Astrocyte (in vitro differentiated cells and primary cell): ENCODE results near the gene ZSWIM3. TPM values are rescaled to one million over a fixed set of nuclear protein-coding genes. Genes with fewer than 3 reads are reported as not detected.

Experiments used
- DNase-seq: peaks from one replicate; pipeline ENCODE4 v3.0.0-alpha.2; 2010; ENCODE audit warnings: low read depth
- FAIRE-seq: peaks from 2 replicates; lab custom pipeline; 2011; peaks lifted over from hg19 to GRCh38; lab: Jason Lieb, UNC
- H2AFZ ChIP-seq: 2 replicates; pipeline ENCODE4 v1.6.0; 2012; ENCODE audit warnings: low read depth, low read length, inconsistent platforms
- H3K27ac ChIP-seq: 2 replicates; pipeline ENCODE4 v1.5.1; 2011; ENCODE audit warnings: low read depth, low read length, inconsistent platforms
- H3K27me3 ChIP-seq: 2 replicates; pipeline ENCODE4 v1.6.0; 2011; ENCODE audit warnings: low read length, inconsistent platforms; ENCODE audit not compliant: insufficient read depth
- H3K36me3 ChIP-seq: 2 replicates; pipeline ENCODE4 v1.5.1; 2011; ENCODE audit warnings: low read length, inconsistent platforms; ENCODE audit not compliant: insufficient read depth
- H3K4me1 ChIP-seq: 2 replicates; pipeline ENCODE4 v1.5.1; 2011; ENCODE audit warnings: low read length, inconsistent platforms; ENCODE audit not compliant: insufficient read depth
- H3K4me2 ChIP-seq: 2 replicates; pipeline ENCODE4 v1.6.0; 2012; ENCODE audit warnings: low read length, inconsistent platforms
- H3K4me3 ChIP-seq: 2 replicates; pipeline ENCODE4 v1.5.1; 2011; ENCODE audit warnings: low read depth, mild to moderate bottlenecking, low read length, inconsistent platforms; ENCODE audit not compliant: insufficient read depth
- H3K79me2 ChIP-seq: 2 replicates; pipeline ENCODE4 v1.6.0; 2012; ENCODE audit warnings: mild to moderate bottlenecking, low read length, inconsistent platforms; ENCODE audit not compliant: insufficient read depth
- H3K9ac ChIP-seq: 2 replicates; pipeline ENCODE4 v1.6.0; 2012; ENCODE audit warnings: mild to moderate bottlenecking, low read length, inconsistent platforms
- H3K9me3 ChIP-seq: 2 replicates; pipeline ENCODE4 v1.5.1; 2012; ENCODE audit warnings: low read depth, mild to moderate bottlenecking, low read length, inconsistent platforms; ENCODE audit not compliant: insufficient read depth
- H4K20me1 ChIP-seq: 2 replicates; pipeline ENCODE4 v1.6.0; 2012; ENCODE audit warnings: low read length, inconsistent platforms; ENCODE audit not compliant: insufficient read depth
- H3K27ac Mint-ChIP-seq: one replicate; pipeline ENCODE4 v1.8.0; 2021; ENCODE audit warnings: mild to moderate bottlenecking, mixed read lengths; ENCODE audit not compliant: unreplicated experiment
- H3K27me3 Mint-ChIP-seq: one replicate; pipeline ENCODE4 v1.8.0; 2021; ENCODE audit warnings: low read depth, mixed read lengths; ENCODE audit not compliant: unreplicated experiment
- H3K36me3 Mint-ChIP-seq: one replicate; pipeline ENCODE4 v1.8.0; 2021; ENCODE audit warnings: low read depth, mixed read lengths; ENCODE audit not compliant: unreplicated experiment
- H3K4me1 Mint-ChIP-seq: one replicate; pipeline ENCODE4 v1.8.0; 2021; ENCODE audit warnings: low read depth, mixed read lengths; ENCODE audit not compliant: unreplicated experiment
- H3K4me3 Mint-ChIP-seq: one replicate; pipeline ENCODE4 v1.8.0; 2021; ENCODE audit warnings: mild to moderate bottlenecking, moderate library complexity, mixed read lengths; ENCODE audit not compliant: unreplicated experiment
- H3K9me3 Mint-ChIP-seq: one replicate; pipeline ENCODE4 v1.8.0; 2021; ENCODE audit warnings: mild to moderate bottlenecking, mixed read lengths; ENCODE audit not compliant: unreplicated experiment
- EZH2 ChIP-seq: IDR thresholded peaks from 2 replicates; pipeline ENCODE4 v1.6.1; 2012; ENCODE audit warnings: mild to moderate bottlenecking, low read length, inconsistent platforms; ENCODE audit not compliant: insufficient read depth
- total RNA-seq: library from RNA; stranded (reverse); gene quantifications from 2 replicates; pipeline ENCODE4 v1.2.1, GENCODE V29; 2021
- TF ChIP-seq, protein P1 (sequence below): IDR thresholded peaks from 2 replicates; pipeline ENCODE4 v1.5.1; 2011; ENCODE audit warnings: low read depth, mild to moderate bottlenecking, inconsistent platforms, low read length, moderate library complexity; ENCODE audit not compliant: insufficient read depth

The ZSWIM3 gene
- total RNA-seq, 1 donor from 2014 or later, result 4.7 TPM

DNA sequence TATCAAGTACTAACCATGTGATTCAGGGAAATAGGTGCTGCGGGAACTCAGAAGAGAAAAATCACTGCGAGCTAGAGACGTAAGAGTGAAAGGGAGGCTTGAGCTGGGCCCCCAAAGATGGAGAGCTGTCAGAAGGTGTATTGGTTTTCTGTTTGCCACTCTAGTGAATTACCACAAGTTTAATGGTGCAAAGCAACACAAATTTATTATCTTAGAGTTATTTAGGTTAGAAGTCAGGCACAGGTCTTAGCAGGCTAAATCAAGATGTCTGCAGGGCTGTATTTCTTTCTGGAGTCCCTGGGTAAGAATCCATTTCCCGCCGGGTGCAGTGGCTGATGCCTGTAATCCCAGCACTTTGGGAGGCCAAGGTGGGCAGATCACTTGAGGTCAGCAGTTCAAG lies 2.5 kb downstream of the ZSWIM3 start:
- peaks cover 24% of the 10 kb centered on the region for H3K4me1 ChIP-seq
- DNase-seq, result no peak
- TF ChIP-seq, protein P1, sequence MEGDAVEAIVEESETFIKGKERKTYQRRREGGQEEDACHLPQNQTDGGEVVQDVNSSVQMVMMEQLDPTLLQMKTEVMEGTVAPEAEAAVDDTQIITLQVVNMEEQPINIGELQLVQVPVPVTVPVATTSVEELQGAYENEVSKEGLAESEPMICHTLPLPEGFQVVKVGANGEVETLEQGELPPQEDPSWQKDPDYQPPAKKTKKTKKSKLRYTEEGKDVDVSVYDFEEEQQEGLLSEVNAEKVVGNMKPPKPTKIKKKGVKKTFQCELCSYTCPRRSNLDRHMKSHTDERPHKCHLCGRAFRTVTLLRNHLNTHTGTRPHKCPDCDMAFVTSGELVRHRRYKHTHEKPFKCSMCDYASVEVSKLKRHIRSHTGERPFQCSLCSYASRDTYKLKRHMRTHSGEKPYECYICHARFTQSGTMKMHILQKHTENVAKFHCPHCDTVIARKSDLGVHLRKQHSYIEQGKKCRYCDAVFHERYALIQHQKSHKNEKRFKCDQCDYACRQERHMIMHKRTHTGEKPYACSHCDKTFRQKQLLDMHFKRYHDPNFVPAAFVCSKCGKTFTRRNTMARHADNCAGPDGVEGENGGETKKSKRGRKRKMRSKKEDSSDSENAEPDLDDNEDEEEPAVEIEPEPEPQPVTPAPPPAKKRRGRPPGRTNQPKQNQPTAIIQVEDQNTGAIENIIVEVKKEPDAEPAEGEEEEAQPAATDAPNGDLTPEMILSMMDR, result no peak
- TF ChIP-seq EZH2, result no peak
- Mint-ChIP-seq H3K4me1 (peaks cover 13% of the 10 kb centered on the region), H3K9me3 (no peaks in the 10 kb centered on the region), H3K27me3 (no peaks in the 10 kb centered on the region), H3K27ac (no peak overlapping the region), H3K4me3 (no peak overlapping the region), H3K36me3 (peaks cover 2% of the 10 kb centered on the region)
- no peak overlapping the region for H2AFZ ChIP-seq
- peaks cover 21% of the 10 kb centered on the region for H3K79me2 ChIP-seq
- no peaks in the 10 kb centered on the region for H3K9me3 ChIP-seq
- no peaks in the 10 kb centered on the region for H3K27me3 ChIP-seq
- no peak overlapping the region for H3K4me3 ChIP-seq
- FAIRE-seq, result no peak
- no peaks in the 10 kb centered on the region for H3K36me3 ChIP-seq
- H3K4me2 ChIP-seq, result no peak overlapping the region
- no peak overlapping the region for H3K9ac ChIP-seq
- H3K27ac ChIP-seq, result no peak overlapping the region
- peaks cover 5% of the 10 kb centered on the region for H4K20me1 ChIP-seq

DNA sequence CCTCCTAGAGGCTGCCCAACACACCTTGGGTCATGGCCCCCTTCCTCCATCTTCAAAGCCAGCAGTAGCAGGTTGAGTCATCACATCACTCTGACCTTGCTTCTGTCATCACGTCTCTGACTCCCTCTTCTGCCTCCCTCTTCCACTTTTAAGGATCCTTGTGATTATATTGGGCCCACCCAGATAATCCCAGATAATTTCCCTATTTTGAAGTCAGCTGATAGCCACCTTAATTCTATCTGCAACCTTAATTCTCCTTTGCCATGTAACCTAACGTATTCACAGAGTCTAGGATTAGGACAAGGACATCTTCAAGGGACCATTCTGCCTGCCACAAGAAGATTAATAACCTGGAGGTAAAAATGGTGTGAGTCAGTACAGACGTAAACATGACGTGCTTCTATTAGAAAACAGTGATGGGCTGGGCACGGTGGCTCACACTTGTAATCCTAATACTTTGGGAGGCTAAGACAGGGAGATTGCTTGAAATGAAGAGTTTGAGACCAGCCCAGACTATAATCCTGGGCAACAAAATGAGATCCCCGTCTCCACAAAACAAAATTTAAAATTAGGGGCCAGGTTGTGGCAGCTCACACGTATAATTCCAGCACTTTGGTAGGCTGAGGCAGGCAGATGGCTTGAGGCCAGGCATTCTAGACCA lies 3.3 kb downstream of the ZSWIM3 start:
- H2AFZ ChIP-seq, result no peak overlapping the region
- H3K9me3 Mint-ChIP-seq, result no peaks in the 10 kb centered on the region
- DNase-seq, result peak; percentile 42
- H3K36me3 Mint-ChIP-seq, result peaks cover 2% of the 10 kb centered on the region
- no peak for FAIRE-seq
- no peaks in the 10 kb centered on the region for H3K9me3 ChIP-seq
- peaks cover 17% of the 10 kb centered on the region for H3K79me2 ChIP-seq
- no peak overlapping the region for H3K4me3 Mint-ChIP-seq
- H3K4me1 ChIP-seq, result peaks cover 24% of the 10 kb centered on the region
- peaks cover 4% of the 10 kb centered on the region for H4K20me1 ChIP-seq
- H3K4me2 ChIP-seq, result no peak overlapping the region
- TF ChIP-seq EZH2, result no peak
- TF ChIP-seq, protein P1, result no peak
- H3K36me3 ChIP-seq, result no peaks in the 10 kb centered on the region
- peak overlapping the region; percentile 1 for H3K27ac Mint-ChIP-seq
- H3K27me3 Mint-ChIP-seq, result no peaks in the 10 kb centered on the region
- H3K4me3 ChIP-seq, result no peak overlapping the region
- H3K27ac ChIP-seq, result no peak overlapping the region
- H3K9ac ChIP-seq, result no peak overlapping the region
- no peaks in the 10 kb centered on the region for H3K27me3 ChIP-seq
- H3K4me1 Mint-ChIP-seq, result peaks cover 13% of the 10 kb centered on the region
